Measurements from ENCODE around the gene SCYL1. TPM values are rescaled to one million over a fixed set of nuclear protein-coding genes. Genes with fewer than 3 reads are reported as not detected.

The SCYL1 gene
- total RNA-seq (2014; rRNA removed; shearing (Covaris generic)) (43.2 and 56.8 TPM in 2 replicates), total RNA-seq (2022) (62.9 and 70.0 TPM in 2 replicates), Bru-seq, nascent RNA (percentile 58 among the genes with signal in this experiment), BruChase-seq, experiment 1, labeled RNA remaining after a 6-hour chase (percentile 71 among the genes with signal in this experiment), BruChase-seq, experiment 2, labeled RNA remaining after a 2-hour chase (percentile 68 among the genes with signal in this experiment)
- long read RNA-seq, transcript SCYL1-203 (18 exons, 2,583 nt) = minor isoform, 60 of 206 reads
- long read RNA-seq, transcript SCYL1-201 (18 exons, 2,642 nt) = major isoform, 64 of 206 reads
- long read RNA-seq, partial matches to known transcripts = 34 of 206 reads
- long read RNA-seq, other reads (novel, unspliced or antisense) = 43 of 206 reads

- Histone ChIP-seq H4K20me1 (ENCODE audit: insufficient read depth, low read length) (no peaks in the 10 kb centered on the region), H3K36me3 (ENCODE audit: insufficient read depth, low read length) (peaks cover 7% of the 10 kb centered on the region; the same call in 1 of the 2 replicates), H3K4me2 (ENCODE audit: low read length) (peak within 1 kb of the TSS; percentile 92), H3K9me2 (ENCODE audit: insufficient read depth, low read length) (no peaks in the 10 kb centered on the region), H3K4me3 (ENCODE audit: low read depth, low read length, poor library complexity, severe bottlenecking) (peak within 1 kb of the TSS; percentile 95), H3K4me1 (ENCODE audit: insufficient read depth, low read length, poor library complexity, severe bottlenecking) (peaks cover 29% of the 10 kb centered on the region), H2AFZ (ENCODE audit: low read length) (peak within 1 kb of the TSS; percentile 27; the same call in 1 of the 2 replicates), H3K79me2 (ENCODE audit: insufficient read depth, low read depth, low read length) (peaks cover 7% of the 10 kb centered on the region; the same call in 1 of the 2 replicates), H3K27ac (ENCODE audit: low read depth, low read length, poor library complexity, severe bottlenecking) (no peak within 1 kb of the TSS), H3K9me3 (ENCODE audit: low read length) (no peaks in the 10 kb centered on the region)
- CTCF ChIA-PET (ENCODE audit: unreplicated experiment) = interaction anchor here (0.5 to 1.0 kb wide), 5 partner anchors 14 to 766 kb away, joined by 3 to 6 read pairs (median 4); no protein-coding TSS in a partner anchor
- TF ChIP-seq EZH2phosphoT487 (IDR thresholded peaks at IDR 0.05; ENCODE audit: borderline replicate concordance, low read depth, low read length) (no peak), CTCF (conservative IDR thresholded peaks at IDR 0.05; ENCODE audit: low read length) (no peak)
- no TSS peak for BruUV-seq (replicated peaks)
- POLR2A ChIA-PET = interaction anchor here (0.5 to 1.0 kb wide), 3 partner anchors 20 to 28 kb away, joined by 3 read pairs; no protein-coding TSS in a partner anchor
- peak; percentile 80 for DNase-seq (ENCODE audit: low spot score)
- intact Hi-C loops (cut with micrococcal nuclease; ENCODE audit: unreplicated experiment) = no loop called here
Observed at GRCh38 chr11:65524741-65525545, at the start of gene SCYL1. TSS of gene SCYL1 (plus strand) at chr11:65525083. CDS start at chr11:65525154, 71 bp downstream.

- BruUV-seq (replicated peaks) = TSS peak; percentile 97
- Histone ChIP-seq H3K27ac (ENCODE audit: low read depth, low read length, poor library complexity, severe bottlenecking) (peak overlapping the region; percentile 78), H3K4me1 (ENCODE audit: insufficient read depth, low read length, poor library complexity, severe bottlenecking) (peaks cover 38% of the 10 kb centered on the region), H3K4me3 (ENCODE audit: low read depth, low read length, poor library complexity, severe bottlenecking) (peak overlapping the region; percentile 88), H3K36me3 (ENCODE audit: insufficient read depth, low read length) (no peaks in the 10 kb centered on the region), H2AFZ (ENCODE audit: low read length) (0 out of 2 replicates have a peak overlapping the region, but pooled peaks have one; percentile 26), H3K4me2 (ENCODE audit: low read length) (peak overlapping the region; percentile 98), H3K79me2 (ENCODE audit: insufficient read depth, low read depth, low read length) (peaks cover 15% of the 10 kb centered on the region; the same call in 1 of the 2 replicates), H4K20me1 (ENCODE audit: insufficient read depth, low read length) (no peaks in the 10 kb centered on the region), H3K9me2 (ENCODE audit: insufficient read depth, low read length) (no peaks in the 10 kb centered on the region), H3K9me3 (ENCODE audit: low read length) (no peaks in the 10 kb centered on the region)
- intact Hi-C loops (cut with micrococcal nuclease; ENCODE audit: unreplicated experiment) = loop anchor here (1.0 to 2.0 kb wide), 2 partner anchors 21 to 94 kb away; partner anchors contain the start of gene SLC25A45
- POLR2A ChIA-PET = interaction anchor here (0.6 to 6.8 kb wide), 7 partner anchors 8 to 95 kb away, joined by 3 to 121 read pairs (median 5); partner anchors contain the start of gene MALAT1
- TF ChIP-seq CTCF (conservative IDR thresholded peaks at IDR 0.05; ENCODE audit: low read length) (0 out of 2 replicates have a peak, but pooled peaks have one; percentile 5), EZH2phosphoT487 (IDR thresholded peaks at IDR 0.05; ENCODE audit: borderline replicate concordance, low read depth, low read length) (no peak)
- no peak for DNase-seq (ENCODE audit: low spot score)
- CTCF ChIA-PET (ENCODE audit: unreplicated experiment) = interaction anchor here (0.8 to 1.3 kb wide), 4 partner anchors 8 to 31 kb away, joined by 3 read pairs; no protein-coding TSS in a partner anchor
Observed at GRCh38 chr11:65476632-65477148, 48.2 kb upstream of the SCYL1 start.
